Fibroblast of peridontal ligament (primary cell): ENCODE results near the gene PADI6.

ENCODE experiments used
- DNase-seq: peaks from one replicate; pipeline ENCODE4 v3.0.0-alpha.2; 2010; ENCODE audit errors: extremely low read depth

Gene PADI6

GRCh38 chr1:17434601-17435000 is 62.6 kb downstream of the PADI6 start:
- DNase-seq, result no peak

GRCh38 chr1:17436380-17437174 is 64.6 kb downstream of the PADI6 start:
- DNase-seq, result no peak

- DNase-seq, result peak; percentile 22
Measured at GRCh38 chr1:17437260-17437579, 65.2 kb downstream of the PADI6 start.

- peak; percentile 15 for DNase-seq
Measured at GRCh38 chr1:17437580-17438317, 65.8 kb downstream of the PADI6 start.

GRCh38 chr1:17438318-17439249 is 66.6 kb downstream of the PADI6 start:
- peak; percentile 19 for DNase-seq

- peak; percentile 79 for DNase-seq
Measured at GRCh38 chr1:17439250-17440073, 67.5 kb downstream of the PADI6 start, which contains the start of gene RCC2. RCC2 (minus strand) TSS chr1:17439677; CDS start chr1:17438514, 1,163 bp downstream.

- DNase-seq, result no peak
Measured at GRCh38 chr1:17440074-17440826, 68.3 kb downstream of the PADI6 start.

- DNase-seq, result no peak
Measured at GRCh38 chr1:17440827-17441168, 68.8 kb downstream of the PADI6 start.

- peak; percentile 56 for DNase-seq
Measured at GRCh38 chr1:17441265-17441992, 69.4 kb downstream of the PADI6 start.

- no peak for DNase-seq
Measured at GRCh38 chr1:17441993-17442357, 70.0 kb downstream of the PADI6 start.

GRCh38 chr1:17442841-17443240 is 70.8 kb downstream of the PADI6 start:
- no peak for DNase-seq

- peak; percentile 14 for DNase-seq
Measured at GRCh38 chr1:17447501-17447992, 75.6 kb downstream of the PADI6 start.
